Neuronal stem cell (in vitro differentiated cells): ENCODE results near the gene TTLL8.

ENCODE experiments used
- DNase-seq: peaks from one replicate; pipeline ENCODE4 v3.0.0-alpha.2; 2013; ENCODE audit warnings: low spot score
- H2AFZ ChIP-seq: one replicate; pipeline ENCODE4 v1.6.1; 2013; ENCODE audit warnings: mild to moderate bottlenecking, low read length, inconsistent platforms
- H2AK5ac ChIP-seq: 2 replicates; pipeline ENCODE4 v1.6.1; 2013; ENCODE audit warnings: low read depth, mild to moderate bottlenecking, inconsistent platforms, low read length, moderate library complexity, mixed read lengths
- H2BK120ac ChIP-seq: 2 replicates; pipeline ENCODE4 v1.6.1; 2013; ENCODE audit warnings: low read depth, mild to moderate bottlenecking, inconsistent platforms, low read length, moderate library complexity, mixed read lengths
- H2BK12ac ChIP-seq: one replicate; pipeline ENCODE4 v1.6.1; 2013; ENCODE audit warnings: low read length, inconsistent platforms
- H2BK15ac ChIP-seq: 2 replicates; pipeline ENCODE4 v1.6.1; 2013; ENCODE audit warnings: mild to moderate bottlenecking, low read length, inconsistent platforms, mixed read lengths
- H2BK5ac ChIP-seq: one replicate; pipeline ENCODE4 v1.6.1; 2013; ENCODE audit warnings: inconsistent platforms, mild to moderate bottlenecking, low read length, moderate library complexity
- H3K14ac ChIP-seq: one replicate; pipeline ENCODE4 v1.6.1; 2013; ENCODE audit warnings: low read length, inconsistent platforms
- H3K18ac ChIP-seq: 2 replicates; pipeline ENCODE4 v1.6.1; 2013; ENCODE audit warnings: low read length, inconsistent platforms
- H3K23ac ChIP-seq: 2 replicates; pipeline ENCODE4 v1.6.1; 2013; ENCODE audit warnings: low read depth, mild to moderate bottlenecking, mixed read lengths, low read length, inconsistent platforms; ENCODE audit not compliant: poor library complexity
- H3K27ac ChIP-seq: replicated peaks from 3 replicates; pipeline ENCODE4 v1.5.1; 2013; ENCODE audit warnings: low read length, inconsistent platforms
- H3K27me3 ChIP-seq, 3 experiments: 2 replicates each; pipeline ENCODE4 v1.6.1; 2013; ENCODE audit warnings: low read length in 3 of 3, mild to moderate bottlenecking in 2 of 3, inconsistent platforms in 1 of 3, low read depth in 1 of 3, mixed read lengths in 1 of 3, moderate library complexity in 1 of 3; ENCODE audit not compliant: control insufficient read depth in 3 of 3, insufficient read depth in 3 of 3
- H3K36me3 ChIP-seq, 2 donors: replicated peaks in 1 of 2; 2 replicates each; pipeline ENCODE4 v1.6.1; 2013; ENCODE audit warnings: low read length in 2 of 2; ENCODE audit not compliant: control insufficient read depth in 2 of 2, insufficient read depth in 2 of 2
- H3K4ac ChIP-seq: 2 replicates; pipeline ENCODE4 v1.6.1; 2013; ENCODE audit warnings: inconsistent platforms, mild to moderate bottlenecking, low read length, moderate library complexity
- H3K4me1 ChIP-seq, 2 donors: 1 replicate in 1 of 2; 2 replicates in 1 of 2; pipeline ENCODE4 v1.6.1; 2013; ENCODE audit warnings: low read length in 2 of 2, low read depth in 1 of 2; ENCODE audit not compliant: control insufficient read depth in 2 of 2, insufficient read depth in 1 of 2
- H3K4me2 ChIP-seq: one replicate; pipeline ENCODE4 v1.6.1; 2013; ENCODE audit warnings: mild to moderate bottlenecking, low read length, inconsistent platforms; ENCODE audit not compliant: insufficient read depth, poor library complexity, severe bottlenecking
- H3K4me3 ChIP-seq, 2 donors: 2 replicates each; pipeline ENCODE4 v1.5.1; 2013; ENCODE audit warnings: low read length in 2 of 2, mild to moderate bottlenecking in 2 of 2, inconsistent platforms in 1 of 2, moderate library complexity in 1 of 2
- H3K79me1 ChIP-seq: one replicate; pipeline ENCODE4 v1.6.1; 2013; ENCODE audit warnings: low read depth, mild to moderate bottlenecking, inconsistent platforms, low read length, moderate library complexity
- H3K9ac ChIP-seq: one replicate; pipeline ENCODE4 v1.6.1; 2013; ENCODE audit warnings: mild to moderate bottlenecking, low read depth, low read length, inconsistent platforms; ENCODE audit not compliant: poor library complexity
- H3K9me3 ChIP-seq, 2 donors: replicated peaks in 1 of 2; 2 replicates each; pipeline versions ENCODE3 to v1.6.1; 2013; ENCODE audit warnings: low read length in 2 of 2, mild to moderate bottlenecking in 2 of 2, inconsistent platforms in 1 of 2, low read depth in 1 of 2, mixed read lengths in 1 of 2, moderate library complexity in 1 of 2; ENCODE audit not compliant: control insufficient read depth in 2 of 2, insufficient read depth in 1 of 2
- H4K8ac ChIP-seq: one replicate; pipeline ENCODE4 v1.6.1; 2013; ENCODE audit warnings: low read depth, mild to moderate bottlenecking, inconsistent platforms, low read length, moderate library complexity
- H4K91ac ChIP-seq: one replicate; pipeline ENCODE4 v1.6.1; 2013; ENCODE audit warnings: low read length, low read depth, mild to moderate bottlenecking, inconsistent platforms; ENCODE audit not compliant: poor library complexity
- WGBS, 2 donors: extraction: QIAGEN DNeasy Blood & Tissue Kit; methylation state at CpG; one replicate each; pipeline ENCODE4 v1.1.7; 2013; ENCODE audit warnings: missing lambda C conversion rate in 2 of 2, mixed read lengths in 1 of 2; ENCODE audit not compliant: insufficient read length in 2 of 2, insufficient replicate concordance in 1 of 2; ENCODE audit errors: extremely low coverage in 2 of 2; 5-methylcytosine and 5-hydroxymethylcytosine counted together

TTLL8 gene

DNA sequence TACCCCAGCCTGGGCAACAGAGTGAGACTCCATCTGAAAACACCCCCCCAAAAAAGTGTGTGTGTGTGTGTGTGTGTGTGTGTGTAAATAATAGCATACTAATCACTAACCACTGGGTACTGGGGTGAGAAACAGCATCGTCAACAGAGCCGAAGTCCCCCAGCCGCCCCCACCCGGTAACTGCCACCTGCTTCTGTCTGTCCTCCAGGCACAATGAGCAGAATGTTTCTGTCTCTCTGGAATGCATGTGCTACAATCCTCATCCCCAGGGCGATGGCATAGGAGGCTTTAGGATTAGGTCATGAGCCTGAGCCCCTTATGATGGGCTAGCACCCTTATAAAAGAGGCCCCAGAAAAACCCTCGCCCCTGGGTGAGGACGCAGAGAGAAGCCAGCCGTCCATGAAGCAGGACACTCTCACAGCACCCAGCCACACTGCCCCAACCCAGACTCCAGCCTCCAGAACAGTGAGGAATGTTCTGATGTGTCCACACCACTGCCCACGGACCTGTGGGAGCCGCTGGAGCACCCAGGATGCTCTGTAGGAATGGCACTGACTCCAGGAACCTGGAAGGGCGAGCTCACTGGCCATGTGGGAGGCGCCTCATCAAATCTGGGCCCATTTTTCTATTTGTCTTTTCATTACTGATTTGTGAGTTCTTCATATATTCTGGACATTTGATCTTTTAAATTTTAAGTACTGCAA, 9.9 kb downstream of the TTLL8 start:
- no peak overlapping the region for H3K14ac ChIP-seq
- peaks cover 4% of the 10 kb centered on the region for H3K79me1 ChIP-seq
- no peak overlapping the region for H2BK5ac ChIP-seq
- no peak overlapping the region for H3K27ac ChIP-seq
- H2AK5ac ChIP-seq: no peak overlapping the region
- no peak overlapping the region for H4K8ac ChIP-seq
- H3K23ac ChIP-seq: no peak overlapping the region
- H2BK12ac ChIP-seq: peak overlapping the region; percentile 90
- H3K18ac ChIP-seq: peak overlapping the region; percentile 76
- no peak overlapping the region for H2BK15ac ChIP-seq
- H3K36me3 ChIP-seq: no peaks in the 10 kb centered on the region
- no peak for DNase-seq
- H2BK120ac ChIP-seq: no peak overlapping the region
- peaks cover 0 to 2% of the 10 kb centered on the region in 2 donors for H3K4me1 ChIP-seq
- no CpG with 5 or more reads among the region's 12 CpGs for WGBS, 2 donors
- H3K4ac ChIP-seq: no peak overlapping the region
- H4K91ac ChIP-seq: no peak overlapping the region
- peaks cover 0 to 8% (median 0%) of the 10 kb centered on the region in 3 experiments for H3K27me3 ChIP-seq
- H3K4me3 ChIP-seq: no peak overlapping the region
- no peak overlapping the region for H2AFZ ChIP-seq
- no peak overlapping the region for H3K9ac ChIP-seq
- no peaks in the 10 kb centered on the region for H3K9me3 ChIP-seq
- no peak overlapping the region for H3K4me2 ChIP-seq

- H3K27ac ChIP-seq: no peak overlapping the region
- no peak overlapping the region for H2AFZ ChIP-seq
- H3K79me1 ChIP-seq: peaks cover 4% of the 10 kb centered on the region
- H3K14ac ChIP-seq: no peak overlapping the region
- H4K91ac ChIP-seq: no peak overlapping the region
- H4K8ac ChIP-seq: no peak overlapping the region
- H3K27me3 ChIP-seq: peaks cover 0 to 8% (median 0%) of the 10 kb centered on the region in 3 experiments
- peak overlapping the region; percentile 22 for H2BK12ac ChIP-seq
- H2BK120ac ChIP-seq: no peak overlapping the region
- no peak overlapping the region for H2BK15ac ChIP-seq
- no peak overlapping the region for H3K23ac ChIP-seq
- H3K4me1 ChIP-seq: peaks cover 0 to 2% of the 10 kb centered on the region in 2 donors
- no peak overlapping the region for H3K4ac ChIP-seq
- no peak for DNase-seq
- no peak overlapping the region for H3K9ac ChIP-seq
- H2BK5ac ChIP-seq: no peak overlapping the region
- H3K9me3 ChIP-seq: no peaks in the 10 kb centered on the region
- H2AK5ac ChIP-seq: no peak overlapping the region
- no peak overlapping the region for H3K4me3 ChIP-seq
- WGBS, 2 donors: no CpG with 5 or more reads among the region's 16 CpGs
- H3K36me3 ChIP-seq: no peaks in the 10 kb centered on the region
- peak overlapping the region; percentile 80 for H3K18ac ChIP-seq
- H3K4me2 ChIP-seq: no peak overlapping the region
Measured at GRCh38 chr22:50047346-50047745, 10.8 kb downstream of the TTLL8 start.

DNA sequence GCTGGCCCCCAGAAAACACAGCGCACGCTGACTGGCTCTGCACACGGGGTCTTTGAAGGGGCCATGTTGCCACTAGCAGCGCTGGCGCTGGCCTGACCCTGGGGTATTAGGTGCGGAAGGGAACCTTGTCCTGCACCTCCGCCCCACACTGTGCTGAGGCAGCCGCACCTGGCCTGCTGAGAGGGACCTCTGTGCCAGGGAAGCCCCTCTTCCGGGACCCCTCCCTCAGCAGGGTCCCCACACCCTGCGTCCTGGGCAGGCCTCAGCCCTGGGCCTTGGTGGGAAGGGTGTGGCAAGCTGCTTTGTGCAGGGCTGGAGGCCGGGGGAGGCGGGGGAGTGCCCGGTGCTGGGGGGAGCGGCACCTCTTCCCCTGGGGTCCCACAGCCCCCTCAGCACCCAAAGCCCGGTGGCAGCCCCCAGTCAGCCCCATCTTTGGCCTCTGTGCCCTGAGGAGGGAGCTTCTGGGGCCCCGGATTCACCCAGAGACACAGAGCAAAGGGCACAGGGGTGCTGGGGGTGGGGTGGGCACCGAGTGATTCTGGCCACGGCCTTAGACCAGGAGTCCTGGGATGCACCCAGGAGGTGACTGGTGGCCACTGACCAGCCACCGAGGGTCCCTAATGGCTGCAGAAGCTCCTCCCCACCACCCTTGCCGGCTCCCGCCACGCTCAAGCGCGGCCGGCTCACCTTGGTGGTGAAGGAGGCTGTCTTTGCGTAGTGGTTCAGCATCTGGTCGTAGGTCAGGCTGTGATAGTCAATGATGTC, 11.4 kb downstream of the TTLL8 start:
- H2BK120ac ChIP-seq: no peak overlapping the region
- DNase-seq: no peak
- H2AFZ ChIP-seq: no peak overlapping the region
- peak overlapping the region; percentile 64 for H3K18ac ChIP-seq
- H3K4me1 ChIP-seq: peaks cover 0 to 2% of the 10 kb centered on the region in 2 donors
- H2BK5ac ChIP-seq: no peak overlapping the region
- no peaks in the 10 kb centered on the region for H3K36me3 ChIP-seq
- peaks cover 0 to 8% (median 0%) of the 10 kb centered on the region in 3 experiments for H3K27me3 ChIP-seq
- H4K8ac ChIP-seq: no peak overlapping the region
- no peak overlapping the region for H3K4ac ChIP-seq
- no peak overlapping the region for H2BK15ac ChIP-seq
- no peak overlapping the region for H3K4me2 ChIP-seq
- H3K14ac ChIP-seq: no peak overlapping the region
- no peak overlapping the region for H3K4me3 ChIP-seq
- no peaks in the 10 kb centered on the region for H3K9me3 ChIP-seq
- no CpG with 5 or more reads among the region's 27 CpGs for WGBS, 2 donors
- H3K27ac ChIP-seq: no peak overlapping the region
- H3K79me1 ChIP-seq: peaks cover 2% of the 10 kb centered on the region
- peak overlapping the region; percentile 8 for H2AK5ac ChIP-seq
- no peak overlapping the region for H4K91ac ChIP-seq
- H2BK12ac ChIP-seq: peak overlapping the region; percentile 58
- H3K9ac ChIP-seq: no peak overlapping the region
- H3K23ac ChIP-seq: peak overlapping the region; percentile 55

- Histone ChIP-seq H3K36me3 (no peaks in the 10 kb centered on the region), H4K8ac (no peak overlapping the region), H3K14ac (no peak overlapping the region), H3K27me3 (peaks cover 0 to 8% (median 0%) of the 10 kb centered on the region in 3 experiments), H2AFZ (no peak overlapping the region), H3K4me3 (no peak overlapping the region), H3K27ac (no peak overlapping the region), H3K79me1 (peaks cover 2% of the 10 kb centered on the region), H3K23ac (no peak overlapping the region), H2AK5ac (peak overlapping the region; percentile 8), H4K91ac (no peak overlapping the region), H3K4me2 (no peak overlapping the region), H3K4ac (no peak overlapping the region), H3K4me1 (peaks cover 0 to 2% of the 10 kb centered on the region in 2 donors), H3K9ac (no peak overlapping the region), H2BK15ac (peak overlapping the region; percentile 9), H2BK120ac (no peak overlapping the region), H2BK5ac (no peak overlapping the region), H2BK12ac (peak overlapping the region; percentile 58), H3K9me3 (no peaks in the 10 kb centered on the region), H3K18ac (peak overlapping the region; percentile 57)
- no peak for DNase-seq
- no CpG with 5 or more reads among the region's 19 CpGs for WGBS, 2 donors
Measured at GRCh38 chr22:50046019-50046415, 12.1 kb downstream of the TTLL8 start.
